ENCODE data around the gene RWDD2A.

- peak; percentile 59 to 75 (median 62) for TF ChIP-seq CTCF (IDR thresholded peaks at IDR 0.05)
- TF ChIP-seq EP300 (IDR thresholded peaks at IDR 0.05): no peak
These were observed 22.2 kb downstream of the RWDD2A start for GRCh38 chr6:83215131-83216047.

Measured in ovary (tissue), 3 donors.